Mammary epithelial cell (primary cell): ENCODE data around the gene ROCK2.

Experiments used
- CTCF ChIP-seq, 2 donors: IDR thresholded peaks in 1 of 2; conservative IDR thresholded peaks in 1 of 2; 2 replicates each; pipeline ENCODE4 v1.5.1; 2011 to 2012; ENCODE audit warnings: inconsistent platforms in 2 of 2, low read length in 2 of 2, mild to moderate bottlenecking in 2 of 2, control low read depth in 1 of 2, low read depth in 1 of 2; ENCODE audit not compliant: insufficient read depth in 1 of 2; ENCODE audit errors: extremely low read depth in 1 of 2
- EZH2 ChIP-seq: IDR thresholded peaks from 2 replicates; pipeline ENCODE4 v1.6.1; 2012; ENCODE audit warnings: low read length, inconsistent platforms, borderline replicate concordance

- TF ChIP-seq CTCF (conservative IDR thresholded peaks at IDR 0.05 in 1 of 2, IDR thresholded peaks at IDR 0.05 in 1 of 2; ENCODE audit: extremely low read depth in 1 of 2, insufficient read depth in 1 of 2, low read depth in 1 of 2, low read length in 2 of 2) (no peak), EZH2 (no peak)
Observed at GRCh38 chr2:11315074-11315705, 29.2 kb downstream of the ROCK2 start.
